Stimulated activated CD8-positive, alpha-beta memory T cell treated with anti-CD3 and anti-CD28 coated beads, Interleukin-7, amount 100 ng/mL, for 4 hours (primary cell): ENCODE measurements around the gene EPB41L2.
"Not testable (repeated sequence)": the region's sequence is repeated elsewhere in the genome, so short reads cannot be mapped to it uniquely, and the experiment has no call there.

ENCODE experiments used
- DNase-seq, 2 donors: peaks; one replicate each; pipeline ENCODE4 v3.0.0-alpha.2; 2020; ENCODE audit warnings: low read depth in 2 of 2

Gene EPB41L2

DNA sequence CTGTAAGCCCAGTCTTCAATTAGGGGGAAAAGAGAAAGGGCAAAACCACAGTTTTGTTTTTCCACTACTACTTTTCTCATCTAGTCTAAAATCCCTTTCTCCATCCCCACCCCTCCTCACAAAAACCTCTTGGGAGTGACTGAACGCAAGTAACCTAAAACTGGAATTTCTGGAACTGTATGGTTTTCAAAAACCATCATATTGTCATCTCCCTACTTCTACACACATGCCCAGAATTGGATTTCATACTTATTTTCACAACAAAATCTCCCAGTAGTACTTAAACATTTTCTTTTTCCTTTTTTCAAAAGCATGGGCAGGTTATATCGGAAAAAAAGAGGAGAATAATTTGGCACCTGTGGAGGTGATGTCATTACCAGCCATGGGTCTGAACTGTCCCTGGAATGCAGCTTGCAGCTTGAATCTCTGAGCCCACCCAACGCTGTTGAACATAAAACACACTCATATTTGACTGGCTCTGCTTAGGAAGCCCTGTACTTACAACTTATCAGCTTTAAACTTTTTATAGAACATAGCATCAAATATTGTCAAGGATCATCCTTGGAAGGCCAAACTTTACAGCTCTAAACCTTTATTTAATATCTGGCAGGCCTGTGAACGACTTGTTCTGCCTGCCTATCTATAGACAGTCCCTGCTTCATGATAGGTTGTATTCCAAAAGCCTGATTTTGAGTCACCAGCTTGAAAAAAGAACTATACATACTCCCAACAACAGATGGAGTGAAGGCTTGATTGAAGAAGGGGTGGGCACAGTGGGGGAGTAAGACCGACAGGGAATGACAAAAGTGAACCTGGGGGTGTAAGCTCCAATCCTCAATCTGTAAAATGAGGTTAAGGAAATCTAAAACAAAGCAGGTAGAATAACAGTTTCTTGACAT, 59.3 kb downstream of the EPB41L2 start:
- no peak for DNase-seq

DNA sequence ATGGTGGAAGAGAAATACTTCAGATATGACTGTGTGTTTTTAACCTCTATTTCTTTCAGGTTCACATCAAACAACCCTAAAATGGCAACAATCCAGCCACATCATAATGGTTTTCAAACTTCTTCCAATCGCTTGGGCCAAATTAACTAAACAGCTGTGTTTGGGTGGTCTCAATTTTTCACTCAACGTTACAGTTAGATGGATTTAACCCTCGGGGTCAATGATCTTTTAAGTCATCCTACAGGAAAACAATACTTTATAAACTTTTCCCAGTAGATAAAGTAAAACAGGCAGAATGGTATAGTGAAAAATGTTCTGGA, 60.4 kb downstream of the EPB41L2 start:
- no peak for DNase-seq

DNA sequence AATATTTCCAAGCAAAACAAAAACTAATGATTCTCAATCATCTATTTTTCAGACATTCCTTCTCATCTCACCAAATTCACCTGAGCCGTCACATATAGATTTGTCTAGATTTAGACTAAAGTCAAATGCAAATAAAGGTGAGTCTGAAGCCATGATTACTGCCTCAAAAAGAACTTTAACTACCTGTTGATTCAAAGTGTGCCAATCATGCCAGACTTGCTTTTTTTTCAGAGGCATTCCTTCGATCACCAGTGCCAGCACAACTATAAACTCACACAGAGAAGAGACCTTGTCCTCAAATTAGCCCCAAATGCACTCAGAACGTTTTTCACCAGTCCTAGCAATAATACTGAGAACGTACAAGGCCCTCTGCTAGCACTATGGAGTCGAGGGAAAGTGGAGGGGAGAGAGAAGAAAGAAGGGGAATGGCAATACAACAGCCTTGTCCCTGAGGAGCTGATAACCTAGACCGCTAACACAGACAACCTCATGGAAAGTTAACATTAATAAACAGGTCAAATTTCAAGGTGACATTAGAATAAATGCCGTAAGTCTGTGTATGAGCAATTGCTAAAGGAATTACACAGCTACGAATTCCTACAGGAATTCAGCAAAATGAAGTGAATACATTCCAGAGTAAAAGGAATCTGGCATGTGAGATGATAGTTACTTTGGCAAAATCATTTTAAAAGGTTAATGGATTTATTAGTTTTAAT, 60.9 kb downstream of the EPB41L2 start:
- no peak for DNase-seq

DNA sequence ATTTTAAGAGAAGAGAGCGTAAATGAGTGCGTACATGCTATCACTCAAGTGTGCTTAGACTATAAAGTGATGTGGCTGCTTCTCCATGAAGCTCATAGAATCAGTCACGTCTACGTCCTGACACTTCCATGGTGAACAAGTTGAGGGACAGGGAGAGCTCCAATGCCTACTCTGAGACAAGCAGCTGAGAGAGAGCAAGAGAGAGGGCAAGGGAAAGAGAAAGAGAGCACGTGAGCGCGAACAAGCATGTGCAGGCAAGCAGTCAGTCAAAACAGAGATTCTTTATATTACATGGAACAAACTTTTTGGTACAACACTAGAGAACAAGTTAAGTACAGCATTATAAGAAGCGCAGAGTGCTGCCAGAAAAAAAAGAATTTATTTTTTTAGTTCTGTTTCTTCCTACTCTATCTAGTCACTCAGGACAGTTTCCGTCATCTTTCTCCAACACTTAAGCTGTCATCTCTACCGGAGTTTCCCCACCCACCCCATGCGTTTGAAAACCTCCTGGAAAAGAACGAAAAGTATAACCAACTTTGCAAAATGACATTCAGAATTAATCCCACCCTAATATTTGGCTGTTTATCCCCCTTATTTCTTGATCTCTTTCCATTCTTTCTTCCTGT, 61.8 kb downstream of the EPB41L2 start:
- no peak for DNase-seq

DNA sequence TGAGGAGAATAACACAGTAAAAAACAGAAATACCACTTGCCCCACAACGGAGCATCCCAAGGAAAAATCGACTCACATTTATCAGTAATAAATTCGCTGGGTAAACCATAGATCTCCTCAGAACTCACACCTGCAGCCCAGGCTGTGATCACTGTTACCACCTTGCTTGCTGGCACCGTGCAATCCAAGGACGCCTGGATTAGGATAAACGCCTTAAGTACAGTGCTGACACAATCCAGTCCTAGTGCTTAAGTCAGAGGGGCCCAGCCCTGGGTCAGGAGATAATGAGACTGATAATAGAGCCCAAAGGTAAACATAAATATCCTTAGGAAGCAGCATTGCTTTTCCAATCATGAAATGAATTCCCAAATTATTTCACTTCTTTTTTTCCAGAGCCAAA, 62.5 kb downstream of the EPB41L2 start:
- no peak for DNase-seq

GRCh38 chr6:130997061-130997753, 65.8 kb downstream of the EPB41L2 start:
- no peak for DNase-seq

- no peak for DNase-seq
Observed at GRCh38 chr6:130996635-130997034, 66.4 kb downstream of the EPB41L2 start.

- no peak for DNase-seq
Observed at GRCh38 chr6:130995783-130996447, 67.1 kb downstream of the EPB41L2 start.

DNA sequence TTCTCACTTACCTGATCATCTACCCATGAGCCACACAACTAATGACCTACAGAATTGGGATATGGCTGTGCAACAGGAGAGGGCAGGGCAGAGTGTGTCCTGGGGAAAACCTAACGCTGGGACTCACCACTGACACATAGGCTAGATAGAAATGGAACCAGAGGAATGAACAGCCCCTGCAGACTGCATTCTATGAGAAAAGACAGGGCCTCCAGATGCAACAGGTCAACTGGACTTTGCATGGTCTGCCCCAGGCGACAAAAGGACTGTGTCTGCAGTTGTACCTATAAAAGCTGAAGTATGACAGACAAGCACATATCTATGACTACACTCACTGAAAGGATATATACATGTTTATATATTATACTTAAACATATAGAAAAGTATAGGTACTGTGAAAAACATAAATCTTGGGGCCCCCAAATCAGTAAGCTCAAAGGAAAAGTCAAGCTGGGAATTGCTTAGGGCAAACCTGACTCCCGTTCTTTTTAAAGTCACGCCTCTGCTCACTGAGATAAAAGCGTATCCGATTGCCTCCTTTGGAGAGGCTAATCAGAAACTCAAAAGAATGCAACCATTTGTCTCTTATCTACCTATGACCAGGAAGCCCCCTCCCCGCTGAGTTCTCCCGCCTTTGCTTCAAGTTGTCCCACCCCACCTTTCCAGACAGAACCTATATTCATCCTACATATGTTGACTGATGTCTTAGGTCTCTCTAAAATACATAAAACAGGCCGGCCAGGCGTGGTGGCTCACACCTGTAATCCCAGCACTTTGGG, 68.5 kb downstream of the EPB41L2 start:
- no peak for DNase-seq

DNA sequence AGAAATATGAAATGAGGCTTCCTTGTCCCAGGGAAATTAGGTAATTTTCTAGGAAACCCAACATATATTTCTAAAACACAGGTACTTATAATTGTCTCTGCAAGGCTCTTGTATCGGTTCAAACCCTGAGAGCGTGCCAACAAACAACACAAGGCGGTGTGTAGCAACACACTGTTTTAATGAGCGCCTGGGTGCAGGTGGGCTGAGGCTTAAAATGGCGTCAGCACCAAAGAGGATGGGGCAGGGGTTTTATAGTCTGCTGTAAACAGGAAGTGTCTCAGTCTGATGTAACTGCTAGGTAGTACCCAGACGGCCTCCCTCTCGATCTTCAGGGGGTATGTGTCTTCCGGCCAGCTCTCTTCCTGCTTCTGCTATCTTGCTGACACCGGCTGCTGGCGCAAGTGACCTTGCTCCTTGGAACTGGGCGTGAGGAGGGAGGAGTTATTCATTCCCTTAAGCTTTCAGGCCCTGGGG, 69.7 kb downstream of the EPB41L2 start:
- DNase-seq = no peak

DNA sequence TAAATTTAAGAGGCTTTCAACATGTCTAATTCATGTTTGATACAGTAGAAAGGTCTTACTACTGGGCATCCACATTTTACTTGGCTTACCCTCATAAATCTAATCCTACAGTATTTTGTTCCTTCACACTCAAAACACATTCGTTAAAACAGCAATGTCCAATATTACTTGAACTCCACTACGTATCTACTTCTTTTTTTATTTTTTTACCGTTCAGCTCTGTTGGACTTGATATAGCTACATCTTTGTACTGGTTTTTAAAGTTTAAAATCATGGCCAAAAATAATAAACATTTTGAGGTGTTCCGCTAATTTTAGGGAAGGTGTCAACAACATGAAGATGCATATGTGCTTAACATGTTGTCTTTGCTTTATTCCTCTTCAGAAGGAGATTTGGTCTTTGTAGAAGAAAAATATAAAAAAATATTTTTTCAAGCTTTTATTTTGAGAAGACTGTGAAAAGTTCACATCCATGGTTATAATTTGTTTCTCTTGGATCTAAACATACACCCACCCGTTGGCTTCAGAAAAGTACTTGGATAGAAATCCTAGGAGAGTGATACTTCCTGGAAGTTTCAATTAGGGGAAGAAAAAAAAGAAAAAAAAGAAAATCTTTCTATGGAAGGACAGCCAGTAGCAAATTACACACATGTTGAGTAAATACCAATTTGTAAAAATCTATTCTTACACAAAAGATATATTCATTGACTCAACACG, 71.5 kb downstream of the EPB41L2 start:
- no peak for DNase-seq

- not testable (repeated sequence) for DNase-seq
Observed at GRCh38 chr6:130987539-130987938, 75.5 kb downstream of the EPB41L2 start.

- no peak for DNase-seq
Observed at GRCh38 chr6:130985115-130985514, 77.9 kb downstream of the EPB41L2 start.

GRCh38 chr6:130982941-130983456, 80.0 kb downstream of the EPB41L2 start:
- DNase-seq = no peak

- DNase-seq = no peak
Observed at GRCh38 chr6:130982135-130982534, 80.9 kb downstream of the EPB41L2 start.

DNA sequence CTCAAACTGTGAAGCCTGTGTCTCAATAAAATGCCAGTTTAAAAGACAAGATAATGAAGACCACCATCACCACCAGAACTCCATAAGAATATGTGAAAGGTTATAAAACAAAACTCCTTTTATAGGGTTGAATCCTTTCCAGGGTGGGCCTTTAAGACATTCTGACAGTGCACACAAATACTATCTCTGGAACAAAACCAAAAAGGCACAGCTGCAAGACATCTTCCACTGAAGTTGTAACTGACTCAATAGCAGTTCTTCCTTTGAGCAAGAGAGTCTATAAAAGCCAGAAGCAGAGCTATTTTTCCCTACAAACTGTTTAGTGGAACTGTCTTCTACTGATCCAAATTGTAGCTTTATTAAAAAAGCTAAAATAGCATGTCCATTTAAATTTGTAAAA, 81.6 kb downstream of the EPB41L2 start:
- no peak for DNase-seq

- no peak for DNase-seq
Observed at GRCh38 chr6:130980310-130981032, 82.6 kb downstream of the EPB41L2 start.

- DNase-seq = no peak
Observed at GRCh38 chr6:130978660-130979396, 84.2 kb downstream of the EPB41L2 start.
